ENCODE data around the gene POLR3A.

The POLR3A gene

GRCh38 chr10:77979221-77979620 is 50.1 kb downstream of the POLR3A start:
- TF ChIP-seq CTCF (IDR thresholded peaks at IDR 0.05; ENCODE audit: insufficient read depth, low read depth, low read length, missing control alignments), result no peak
- no peak for DNase-seq (ENCODE audit: low read depth)
- no peak overlapping the region for H3K4me3 ChIP-seq (ENCODE audit: low read length)

GRCh38 chr10:77978360-77978759 is 51.0 kb downstream of the POLR3A start:
- H3K4me3 ChIP-seq (ENCODE audit: low read length), result no peak overlapping the region
- no peak for DNase-seq (ENCODE audit: low read depth)
- TF ChIP-seq CTCF (IDR thresholded peaks at IDR 0.05; ENCODE audit: insufficient read depth, low read depth, low read length, missing control alignments), result no peak

GRCh38 chr10:77977934-77978333 is 51.4 kb downstream of the POLR3A start:
- TF ChIP-seq CTCF (IDR thresholded peaks at IDR 0.05; ENCODE audit: insufficient read depth, low read depth, low read length, missing control alignments), result no peak
- H3K4me3 ChIP-seq (ENCODE audit: low read length), result no peak overlapping the region
- DNase-seq (ENCODE audit: low read depth), result no peak

GRCh38 chr10:77977016-77977415 is 52.3 kb downstream of the POLR3A start:
- no peak for TF ChIP-seq CTCF (IDR thresholded peaks at IDR 0.05; ENCODE audit: insufficient read depth, low read depth, low read length, missing control alignments)
- H3K4me3 ChIP-seq (ENCODE audit: low read length), result no peak overlapping the region
- no peak for DNase-seq (ENCODE audit: low read depth)

GRCh38 chr10:77975086-77975666 is 54.1 kb downstream of the POLR3A start:
- H3K4me3 ChIP-seq (ENCODE audit: low read length), result no peak overlapping the region
- TF ChIP-seq CTCF (IDR thresholded peaks at IDR 0.05; ENCODE audit: insufficient read depth, low read depth, low read length, missing control alignments), result no peak
- peak; percentile 6 for DNase-seq (ENCODE audit: low read depth)

GRCh38 chr10:77974396-77975074 is 54.8 kb downstream of the POLR3A start:
- peak; percentile 75 for DNase-seq (ENCODE audit: low read depth)
- no peak overlapping the region for H3K4me3 ChIP-seq (ENCODE audit: low read length)

More at GRCh38 chr10:77974396-77975074, 54.8 kb downstream of the POLR3A start:
- peak; percentile 56 for TF ChIP-seq CTCF (IDR thresholded peaks at IDR 0.05; ENCODE audit: insufficient read depth, low read depth, low read length, missing control alignments)
